Measurements from ENCODE around the gene CDH23. TPM values are rescaled to one million over a fixed set of nuclear protein-coding genes. Genes with fewer than 3 reads are reported as not detected.

Gene CDH23
- total RNA-seq, 1 donor from 2014 or later: 4.5 TPM

DNA sequence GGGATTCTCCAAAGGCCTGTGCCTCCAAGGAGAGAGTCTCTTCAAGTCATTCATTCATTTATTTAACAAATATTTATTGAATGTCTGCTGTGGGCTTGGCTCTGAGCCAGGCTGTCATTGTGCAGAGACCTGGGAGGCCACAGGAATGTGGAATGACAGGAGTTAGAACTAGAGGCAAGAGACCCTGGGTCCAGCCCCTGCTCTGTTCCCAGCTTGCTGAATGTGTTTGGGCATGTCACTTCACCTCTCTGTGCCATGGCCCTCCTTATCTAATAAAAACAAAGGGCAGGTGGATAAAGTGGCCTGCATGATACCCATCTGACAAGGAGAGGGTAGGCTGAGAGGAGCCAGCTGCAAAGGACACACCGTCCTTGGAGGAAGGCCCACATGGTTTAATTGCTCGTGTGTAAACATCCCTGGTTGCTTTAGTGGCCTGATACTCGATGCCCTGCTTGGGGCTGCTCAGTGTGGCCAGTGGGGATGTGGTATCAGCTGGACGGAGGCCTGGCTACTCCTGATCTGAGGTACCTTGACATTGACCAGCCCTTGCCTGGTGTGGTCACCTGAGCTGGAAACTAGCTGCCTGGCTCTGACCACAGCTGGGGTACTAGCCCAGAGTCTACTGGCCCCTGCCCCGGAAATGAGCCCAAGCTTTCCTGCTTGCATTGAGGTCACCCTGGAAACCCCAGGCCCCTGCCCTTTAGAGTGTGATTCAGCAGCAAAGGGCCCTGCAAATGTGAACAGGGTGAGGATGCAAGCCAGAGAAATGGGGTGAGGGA is 116.2 kb downstream of the CDH23 start:
- H3K4me3 ChIP-seq: no peak overlapping the region
- H3K36me3 ChIP-seq: no peaks in the 10 kb centered on the region
- TF ChIP-seq, protein P1, sequence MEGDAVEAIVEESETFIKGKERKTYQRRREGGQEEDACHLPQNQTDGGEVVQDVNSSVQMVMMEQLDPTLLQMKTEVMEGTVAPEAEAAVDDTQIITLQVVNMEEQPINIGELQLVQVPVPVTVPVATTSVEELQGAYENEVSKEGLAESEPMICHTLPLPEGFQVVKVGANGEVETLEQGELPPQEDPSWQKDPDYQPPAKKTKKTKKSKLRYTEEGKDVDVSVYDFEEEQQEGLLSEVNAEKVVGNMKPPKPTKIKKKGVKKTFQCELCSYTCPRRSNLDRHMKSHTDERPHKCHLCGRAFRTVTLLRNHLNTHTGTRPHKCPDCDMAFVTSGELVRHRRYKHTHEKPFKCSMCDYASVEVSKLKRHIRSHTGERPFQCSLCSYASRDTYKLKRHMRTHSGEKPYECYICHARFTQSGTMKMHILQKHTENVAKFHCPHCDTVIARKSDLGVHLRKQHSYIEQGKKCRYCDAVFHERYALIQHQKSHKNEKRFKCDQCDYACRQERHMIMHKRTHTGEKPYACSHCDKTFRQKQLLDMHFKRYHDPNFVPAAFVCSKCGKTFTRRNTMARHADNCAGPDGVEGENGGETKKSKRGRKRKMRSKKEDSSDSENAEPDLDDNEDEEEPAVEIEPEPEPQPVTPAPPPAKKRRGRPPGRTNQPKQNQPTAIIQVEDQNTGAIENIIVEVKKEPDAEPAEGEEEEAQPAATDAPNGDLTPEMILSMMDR (IDR thresholded peaks at IDR 0.05; ENCODE audit: borderline replicate concordance): no peak
- H3K27ac ChIP-seq (replicated peaks): no peak overlapping the region
- intact Hi-C loops (cut with micrococcal nuclease): no loop called here
- H3K4me1 ChIP-seq: peaks cover 10% of the 10 kb centered on the region
- no peak for DNase-seq
- H3K9me3 ChIP-seq (replicated peaks): no peaks in the 10 kb centered on the region
- H3K27me3 ChIP-seq (ENCODE audit: low read depth): no peaks in the 10 kb centered on the region

DNA sequence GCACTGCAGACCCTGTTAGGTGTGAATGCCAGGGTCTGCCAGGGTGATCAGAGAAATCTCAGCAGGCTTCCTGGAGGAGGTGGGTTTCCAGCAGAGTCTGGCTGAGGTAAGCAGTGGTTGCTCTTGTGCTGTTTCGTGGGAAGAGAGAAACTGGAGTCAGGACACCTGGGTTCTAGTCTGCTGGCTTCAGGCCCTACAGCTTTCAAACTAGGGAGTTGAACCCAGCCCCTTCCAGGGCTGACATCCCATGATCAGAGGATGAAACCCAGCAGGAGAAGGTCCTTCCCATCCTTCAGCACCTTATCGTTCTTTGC is 116.8 kb downstream of the CDH23 start:
- no peaks in the 10 kb centered on the region for H3K27me3 ChIP-seq (ENCODE audit: low read depth)
- no peak overlapping the region for H3K27ac ChIP-seq (replicated peaks)
- no peak for DNase-seq
- intact Hi-C loops (cut with micrococcal nuclease): no loop called here
- TF ChIP-seq, protein P1 (IDR thresholded peaks at IDR 0.05; ENCODE audit: borderline replicate concordance): no peak
- peaks cover 10% of the 10 kb centered on the region for H3K4me1 ChIP-seq
- no peaks in the 10 kb centered on the region for H3K9me3 ChIP-seq (replicated peaks)
- H3K36me3 ChIP-seq: no peaks in the 10 kb centered on the region
- no peak overlapping the region for H3K4me3 ChIP-seq

DNA sequence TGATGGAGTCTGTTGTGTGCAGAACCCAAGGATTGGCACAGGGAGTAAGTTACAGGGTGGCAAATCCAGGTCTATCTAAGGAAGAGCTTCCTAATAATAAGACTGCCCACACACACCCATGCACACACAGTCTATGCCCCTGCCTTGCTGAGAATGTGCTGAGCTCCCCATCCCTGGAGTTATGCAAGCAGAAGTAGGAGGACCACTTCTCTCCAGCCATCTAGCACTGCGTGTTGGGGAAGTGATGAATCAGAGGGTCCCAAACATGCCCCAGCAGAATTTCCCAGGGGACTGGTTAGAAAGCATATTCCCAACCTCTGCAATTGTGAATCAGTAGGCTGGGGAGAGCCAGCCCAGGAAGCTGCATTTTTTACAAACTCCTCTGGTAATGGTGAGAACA is 117.2 kb downstream of the CDH23 start:
- peaks cover 10% of the 10 kb centered on the region for H3K4me1 ChIP-seq
- no peak overlapping the region for H3K4me3 ChIP-seq
- TF ChIP-seq, protein P1 (IDR thresholded peaks at IDR 0.05; ENCODE audit: borderline replicate concordance): no peak
- DNase-seq: no peak
- no peaks in the 10 kb centered on the region for H3K27me3 ChIP-seq (ENCODE audit: low read depth)
- intact Hi-C loops (cut with micrococcal nuclease): no loop called here
- no peak overlapping the region for H3K27ac ChIP-seq (replicated peaks)
- no peaks in the 10 kb centered on the region for H3K9me3 ChIP-seq (replicated peaks)
- no peaks in the 10 kb centered on the region for H3K36me3 ChIP-seq

DNA sequence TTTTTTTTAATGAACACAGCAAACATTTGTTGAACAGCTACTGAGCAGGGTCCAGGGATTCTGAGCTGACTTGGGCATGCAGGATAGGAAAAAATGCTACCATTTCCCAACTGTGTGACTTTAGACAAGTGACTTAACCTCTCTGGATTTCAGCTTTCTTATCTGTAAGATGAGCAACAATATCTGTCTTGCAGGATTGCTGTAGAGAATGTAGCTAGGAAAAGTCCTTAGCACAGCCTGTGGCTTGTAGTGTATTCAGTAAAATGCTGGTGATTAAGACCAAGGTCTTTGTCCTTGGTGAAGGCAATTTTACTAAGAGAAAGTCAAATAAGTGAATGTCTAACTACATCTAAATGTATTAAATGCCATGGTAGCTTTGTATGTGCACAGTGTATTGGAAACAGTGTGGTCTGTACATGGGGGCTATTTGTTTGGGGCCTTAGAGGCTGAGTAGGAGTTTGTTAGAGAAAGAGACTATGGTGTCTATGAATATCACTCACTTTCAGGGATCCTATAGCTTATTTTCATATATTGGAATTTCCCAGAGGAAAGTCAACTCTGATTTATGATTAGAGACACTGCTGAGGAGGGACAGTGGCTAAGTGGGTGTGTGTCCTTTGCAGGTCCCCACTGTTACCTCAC is 118.9 kb downstream of the CDH23 start:
- peaks cover 10% of the 10 kb centered on the region for H3K4me1 ChIP-seq
- intact Hi-C loops (cut with micrococcal nuclease): no loop called here
- TF ChIP-seq, protein P1 (IDR thresholded peaks at IDR 0.05; ENCODE audit: borderline replicate concordance): no peak
- no peaks in the 10 kb centered on the region for H3K36me3 ChIP-seq
- no peak for DNase-seq
- no peak overlapping the region for H3K4me3 ChIP-seq
- no peaks in the 10 kb centered on the region for H3K27me3 ChIP-seq (ENCODE audit: low read depth)
- H3K27ac ChIP-seq (replicated peaks): no peak overlapping the region
- no peaks in the 10 kb centered on the region for H3K9me3 ChIP-seq (replicated peaks)

DNA sequence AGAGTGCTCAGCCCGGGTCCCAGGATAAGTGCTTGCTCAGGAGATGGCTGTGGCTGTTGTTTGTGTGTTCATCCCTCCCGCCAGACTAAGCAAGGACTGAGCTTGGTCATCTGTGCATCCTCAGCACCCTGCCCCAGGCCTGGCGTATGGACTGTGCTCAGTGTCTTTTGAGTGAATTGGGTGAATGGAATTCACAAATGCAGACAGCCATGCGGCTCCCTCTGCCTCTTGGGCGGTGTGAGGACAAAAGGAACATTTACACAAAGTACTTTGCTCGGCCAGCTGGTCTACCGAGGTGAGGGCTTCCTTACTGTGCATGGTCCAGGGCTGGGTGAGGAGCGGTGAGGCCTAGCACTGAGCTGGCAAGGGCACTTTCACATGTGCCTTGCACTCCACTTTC is 120.2 kb downstream of the CDH23 start:
- no peak for DNase-seq
- Histone ChIP-seq H3K4me3 (no peak overlapping the region), H3K9me3 (replicated peaks) (no peaks in the 10 kb centered on the region), H3K4me1 (peaks cover 10% of the 10 kb centered on the region), H3K36me3 (no peaks in the 10 kb centered on the region), H3K27ac (replicated peaks) (no peak overlapping the region), H3K27me3 (ENCODE audit: low read depth) (no peaks in the 10 kb centered on the region)
- TF ChIP-seq, protein P1 (IDR thresholded peaks at IDR 0.05; ENCODE audit: borderline replicate concordance): no peak
- intact Hi-C loops (cut with micrococcal nuclease): no loop called here
